Heart left ventricle (tissue), 16 donors: ENCODE results near the gene COL4A4. TPM values are rescaled to one million over a fixed set of nuclear protein-coding genes. Genes with fewer than 3 reads are reported as not detected.

Experiments used
- ATAC-seq, 4 donors: fragments of 200-7000 bp; cut with Tn5 transposase; one replicate each; pipeline ENCODE4 v1.9.1; 2020 to 2022; ENCODE audit warnings: moderate library complexity in 4 of 4, mild to moderate bottlenecking in 3 of 4, moderate number of reproducible peaks in 1 of 4
- DNase-seq, 5 donors: peaks; one replicate each; pipeline ENCODE4 v3.0.0-alpha.2; 2020
- H3K27ac ChIP-seq, 12 donors: fragments of 200-600 bp; sonication (generic) in 4 of 12; one replicate each; pipeline versions ENCODE4 v1.5.0 to v1.8.0; 2016 to 2022; ENCODE audit warnings: mild to moderate bottlenecking in 2 of 12
- H3K27me3 ChIP-seq, 9 donors: fragments of 200-600 bp; sonication (generic) in 2 of 9; one replicate each; pipeline versions ENCODE4 v1.5.1 to v1.8.0; 2016 to 2022; ENCODE audit warnings: mild to moderate bottlenecking in 3 of 9
- H3K36me3 ChIP-seq, 9 donors: fragments of 200-600 bp; sonication (generic) in 2 of 9; one replicate each; pipeline versions ENCODE4 v1.5.0 to v1.8.0; 2018 to 2022; ENCODE audit warnings: mild to moderate bottlenecking in 2 of 9
- H3K4me1 ChIP-seq, 12 donors: fragments of 200-600 bp; sonication (generic) in 4 of 12; one replicate each; pipeline versions ENCODE4 v1.5.0 to v1.8.0; 2016 to 2022; ENCODE audit warnings: mild to moderate bottlenecking in 3 of 12
- H3K4me3 ChIP-seq, 12 donors: fragments of 200-600 bp; sonication (generic) in 4 of 12; one replicate each; pipeline versions ENCODE4 v1.5.0 to v1.8.0; 2017 to 2022; ENCODE audit warnings: mild to moderate bottlenecking in 9 of 12, moderate library complexity in 4 of 12
- H3K9me3 ChIP-seq, 12 donors: fragments of 200-600 bp; sonication (generic) in 4 of 12; one replicate each; pipeline versions ENCODE4 v1.5.0 to v1.8.0; 2016 to 2022; ENCODE audit warnings: mild to moderate bottlenecking in 1 of 12
- CTCF ChIP-seq, 12 donors: fragments of 200-600 bp; sonication (generic) in 4 of 12; IDR thresholded peaks; one replicate each; pipeline versions ENCODE4 v1.5.0 to v1.8.0; 2018 to 2022; ENCODE audit warnings: antibody characterized with exemption in 12 of 12, mild to moderate bottlenecking in 5 of 12
- POLR2A ChIP-seq, 2 donors: fragments of 450-650 bp; IDR thresholded peaks; one replicate each; pipeline ENCODE4 v1.6.1; 2017; ENCODE audit warnings: antibody characterized with exemption in 2 of 2, mild to moderate bottlenecking in 2 of 2, moderate library complexity in 2 of 2
- WGBS, 4 donors: extraction: QIAGEN DNeasy Blood & Tissue Kit in 2 of 4; methylation state at CpG; one replicate each; pipeline versions ENCODE4 v1.1.5 to v1.1.7; 2013 to 2018; 5-methylcytosine and 5-hydroxymethylcytosine counted together
- intact Hi-C, 10 donors: fragments of 100-400 bp; cut with DNase I; formaldehyde crosslinking; loops; one replicate each; pipeline versions ENCODE4 v1.11.1 to v1.14.2; 2022
- polyA plus RNA-seq, 2 donors: library from polyadenylated mRNA; stranded (reverse); fragments of 200-250 nt; gene quantifications; one replicate each; pipeline ENCODE4 v1.2.3, GENCODE V29; 2013
- total RNA-seq, 9 donors: library from RNA; depleted of rRNA in 2 of 9; stranded (reverse); fragments of >200 nt in 2 of 9; fragmentation: NEBNext Ultra II Directional in 3 of 9; extraction: Animal tissue kit (Norgen Biotek cat#: 25700) in 3 of 9; gene quantifications; one replicate each; pipeline versions ENCODE4 v1.1.0 to v1.2.4, GENCODE V29; 2016 to 2023
- donor health status: ischemic (EF 13 %, LVEDD 7.1; RV severe dilation, severe dysfunction).
- donor health status: healthy with polysubstance abuse.
- donor health status: DM: no; HTN: yes; CAD: no.
- donor health status: DM: no; HTN: no; CAD: no.
- donor health status: ischemic (EF 25% LVEDD 6.9; RV normal size, moderate dysfunction).
- donor health status: ischemic (EF 25% LVEDD 5.7; RV mildly dilated, moderate dysfunction).
- donor health status: healthy.
- donor health status: DM: yes; HTN: yes; CAD: no.
- donor health status: ischemic (EF 35%, LVEDD 5.7; RV mildly dilated, moderate dysfunction).
- donor health status: nonischemic (EF 11% LVEDD 7.7; RV severe dilation, severe dysfunction).
- donor health status: DM: yes; HTN: yes; CAD: no.
- donor health status: PGD.
- donor health status: ischemic (EF 29% LVEDD 5.4; RV normal size, mild dysfunction).
- donor health status: nonischemic (EF 23%, LVEDD 6.1; RV moderate dilation, normal function).

COL4A4 gene
- total and polyA plus RNA-seq, 11 donors = 1.0 to 9.9 (median 3.4) TPM

GRCh38 chr2:227132986-227133385 lies 31.0 kb downstream of the COL4A4 start:
- no peak overlapping the region for H3K27ac ChIP-seq
- intact Hi-C loops = loop anchor here in 2 of 10 donors (5.0 to 10.0 kb wide), 2 partner anchors 39 to 632 kb away; no protein-coding TSS in a partner anchor
- WGBS, 4 donors = 68 to 73% (median 71%) methylated on average over 4 of the region's 4 CpGs

GRCh38 chr2:227130636-227131035 lies 33.4 kb downstream of the COL4A4 start:
- WGBS, 4 donors = 86 to 95% (median 89%) methylated on average over 8 of the region's 8 CpGs
- ATAC-seq (no peak), DNase-seq (no peak)
- no peak overlapping the region for H3K4me3 ChIP-seq
- intact Hi-C loops = loop anchor here (1.0 to 10.0 kb wide), 4 partner anchors 42 to 634 kb away; no protein-coding TSS in a partner anchor
- TF ChIP-seq CTCF (IDR thresholded peaks at IDR 0.05) = no peak
- no peak for TF ChIP-seq POLR2A (IDR thresholded peaks at IDR 0.05)
- peaks cover 0 to 8% (median 0%) of the 10 kb centered on the region in 12 donors for H3K4me1 ChIP-seq
- no peaks in the 10 kb centered on the region for H3K9me3 ChIP-seq
- no peaks in the 10 kb centered on the region for H3K36me3 ChIP-seq
- H3K27me3 ChIP-seq = peaks cover 0 to 3% (median 0%) of the 10 kb centered on the region in 9 donors
- no peak overlapping the region for H3K27ac ChIP-seq

More at GRCh38 chr2:227132986-227133385, 31.0 kb downstream of the COL4A4 start:
- Histone ChIP-seq H3K4me3 (no peak overlapping the region), H3K36me3 (no peaks in the 10 kb centered on the region), H3K27me3 (peaks cover 0 to 3% (median 0%) of the 10 kb centered on the region in 9 donors), H3K9me3 (no peaks in the 10 kb centered on the region), H3K4me1 (peaks cover 0 to 4% (median 0%) of the 10 kb centered on the region in 12 donors)
- TF ChIP-seq CTCF (IDR thresholded peaks at IDR 0.05) (no peak), POLR2A (IDR thresholded peaks at IDR 0.05) (no peak)
- ATAC-seq (peak in 2 of 4 donors; percentile 19 to 33), DNase-seq (no peak)

GRCh38 chr2:227127201-227127600 lies 36.8 kb downstream of the COL4A4 start:
- ATAC-seq (peak in 3 of 4 donors; percentile 18 to 30 (median 23)), DNase-seq (no peak)
- Histone ChIP-seq H3K4me1 (peaks cover 0 to 8% (median 0%) of the 10 kb centered on the region in 12 donors), H3K36me3 (peaks cover 0 to 4% (median 0%) of the 10 kb centered on the region in 9 donors), H3K27ac (no peak overlapping the region), H3K27me3 (peaks cover 0 to 3% (median 0%) of the 10 kb centered on the region in 9 donors), H3K4me3 (no peak overlapping the region), H3K9me3 (no peaks in the 10 kb centered on the region)
- intact Hi-C loops = loop anchor here in 1 of 10 donors (1.0 kb wide), 1 partner anchor 111 kb away; no protein-coding TSS in a partner anchor
- WGBS, 4 donors = 41 to 49% (median 42%) methylated on average over 8 of the region's 8 CpGs
- TF ChIP-seq CTCF (IDR thresholded peaks at IDR 0.05) = no peak

GRCh38 chr2:227125506-227125905 lies 38.5 kb downstream of the COL4A4 start:
- intact Hi-C loops = no loop called here

More at GRCh38 chr2:227125506-227125905, 38.5 kb downstream of the COL4A4 start:
- Histone ChIP-seq H3K9me3 (no peaks in the 10 kb centered on the region), H3K4me1 (peaks cover 0 to 8% (median 0%) of the 10 kb centered on the region in 12 donors), H3K4me3 (no peak overlapping the region), H3K27ac (no peak overlapping the region), H3K36me3 (peaks cover 0 to 7% (median 0%) of the 10 kb centered on the region in 9 donors), H3K27me3 (peaks cover 0 to 3% (median 0%) of the 10 kb centered on the region in 9 donors)
- 56 to 78% (median 64%) methylated on average over 5 of the region's 5 CpGs for WGBS, 4 donors
- DNase-seq (no peak), ATAC-seq (no peak)
- no peak for TF ChIP-seq CTCF (IDR thresholded peaks at IDR 0.05)
- no peak for TF ChIP-seq POLR2A (IDR thresholded peaks at IDR 0.05)
